Sciatic nerve (tissue), 2 donors: Measurements from ENCODE around the gene SERINC1. TPM values are rescaled to one million over a fixed set of nuclear protein-coding genes. Genes with fewer than 3 reads are reported as not detected.

ENCODE experiments used
- ATAC-seq: fragments of 200-7000 bp; cut with Tn5 transposase; one replicate; pipeline ENCODE4 v1.9.1; 2020; ENCODE audit warnings: mild to moderate bottlenecking, moderate library complexity
- DNase-seq: peaks from one replicate; pipeline ENCODE4 v3.0.0-alpha.2; 2020; ENCODE audit warnings: low spot score
- intact Hi-C: fragments of 100-400 bp; cut with DNase I; formaldehyde crosslinking; loops from one replicate; pipeline ENCODE4 v1.14.2; 2022
- total RNA-seq: library from RNA; stranded (reverse); fragmentation: NEBNext Ultra II Directional; extraction: Animal tissue kit (Norgen Biotek cat#: 25700); gene quantifications from one replicate; pipeline ENCODE4 v1.2.1, GENCODE V29; 2021
- donor health status: DM: no; HTN: no; CAD: no.
- donor health status: DM: no; HTN: no; CAD: no.

SERINC1 gene
- total RNA-seq, 1 donor from 2014 or later: 346 TPM

DNA sequence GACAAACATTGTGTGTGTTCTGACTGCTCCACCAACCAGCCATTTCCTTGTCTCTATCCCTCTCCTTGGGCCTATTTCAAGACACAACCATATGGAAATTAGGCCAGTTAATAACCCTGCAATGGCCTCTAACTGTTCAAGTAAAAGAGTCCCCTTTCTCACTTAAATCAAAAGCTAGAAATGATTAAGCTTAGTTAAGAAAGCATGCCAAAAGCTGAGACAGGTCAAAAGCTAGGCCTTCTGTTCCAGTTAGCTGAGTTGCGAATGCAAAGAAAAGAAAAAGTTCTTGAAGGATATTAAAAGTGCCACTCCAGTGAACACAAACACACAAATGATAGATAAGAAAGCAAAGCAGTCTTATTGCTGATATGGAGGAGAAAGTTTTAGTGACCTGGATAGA lies 22.5 kb downstream of the SERINC1 start:
- ATAC-seq (no peak), DNase-seq (no peak)
- intact Hi-C loops: no loop called here

DNA sequence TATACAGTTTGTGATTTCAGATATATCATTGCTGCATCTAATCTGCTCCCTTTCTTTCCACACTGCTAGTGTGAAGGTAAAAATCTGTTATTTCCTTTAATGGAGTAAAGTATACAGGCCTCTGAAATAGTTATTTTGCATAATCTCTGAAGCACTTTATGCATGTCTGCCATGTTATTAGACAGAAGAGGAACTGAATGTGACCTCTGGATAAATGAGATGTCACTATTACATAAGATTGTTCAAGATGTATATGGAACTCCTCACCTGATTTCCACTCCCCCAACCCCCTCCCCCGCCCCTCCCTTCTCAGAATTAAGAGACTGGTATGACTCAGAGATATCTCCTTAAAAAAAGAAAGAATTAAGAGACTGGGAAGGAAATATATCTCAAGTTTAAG lies 26.3 kb downstream of the SERINC1 start:
- intact Hi-C loops: no loop called here
- ATAC-seq: no peak

DNA sequence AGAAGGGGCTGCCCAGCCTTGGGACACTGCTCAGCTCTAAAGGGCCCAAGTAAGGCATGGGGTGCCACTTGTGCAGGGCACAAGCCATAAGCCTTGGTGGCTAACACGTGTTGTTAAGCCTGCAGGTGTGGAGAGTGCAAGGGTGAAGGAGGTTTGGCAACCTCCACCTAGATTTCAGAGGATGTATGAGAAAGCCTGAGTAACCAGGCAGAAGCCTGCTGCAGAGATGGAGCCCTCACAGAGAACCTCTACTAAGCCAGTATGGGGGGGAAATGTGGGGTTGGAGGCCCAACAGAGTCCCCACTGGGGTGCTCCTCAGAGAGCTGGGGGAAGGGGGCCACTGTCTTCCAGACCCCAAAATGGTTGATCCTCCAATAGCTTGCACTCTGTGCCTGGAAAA lies 32.6 kb downstream of the SERINC1 start:
- DNase-seq (no peak), ATAC-seq (no peak)
- intact Hi-C loops: no loop called here

More for the DNA sequence above, 26.3 kb downstream of the SERINC1 start:
- no peak for DNase-seq

DNA sequence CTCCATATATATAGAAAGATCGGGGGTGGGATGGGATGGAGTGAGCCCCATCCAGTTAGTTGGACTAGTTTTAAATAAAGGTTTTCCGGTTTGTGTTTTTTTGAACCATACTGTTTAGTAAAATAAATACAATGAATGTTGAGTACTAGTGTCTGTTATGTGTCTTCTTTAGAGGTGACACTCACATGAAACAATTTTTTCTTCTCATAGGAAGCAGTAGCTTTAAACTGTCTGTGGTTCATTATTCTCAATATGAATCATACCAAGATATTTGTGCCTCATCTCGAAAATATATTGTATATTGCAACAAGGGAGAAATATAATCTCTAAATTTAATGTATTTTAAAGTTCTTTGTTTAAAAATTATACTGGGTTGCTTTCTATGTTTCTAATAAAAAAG lies 38.8 kb downstream of the SERINC1 start:
- ATAC-seq (no peak), DNase-seq (no peak)
- intact Hi-C loops: loop anchor here (5.0 kb wide), 1 partner anchor 349 kb away; no protein-coding TSS in a partner anchor

DNA sequence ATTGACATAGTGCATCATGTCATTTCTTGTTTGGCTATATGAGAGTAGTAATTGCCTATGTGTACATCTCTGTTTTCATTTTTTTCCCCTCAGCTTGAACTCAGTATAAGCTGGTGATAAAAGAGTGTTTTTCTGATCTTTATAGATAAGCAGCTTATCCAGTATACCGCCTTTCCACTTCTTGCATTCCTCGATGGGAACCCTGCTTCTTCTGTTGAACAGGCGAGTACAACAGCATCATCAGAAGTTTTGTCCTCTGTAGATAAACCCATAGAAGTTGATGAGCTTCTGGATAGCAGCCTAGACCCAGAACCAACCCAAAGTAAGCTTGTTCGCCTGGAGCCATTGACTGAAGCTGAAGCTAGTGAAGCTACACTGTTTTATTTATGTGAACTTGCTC lies 39.8 kb downstream of the SERINC1 start:
- ATAC-seq (no peak), DNase-seq (no peak)
- intact Hi-C loops: loop anchor here (5.0 kb wide), 1 partner anchor 351 kb away; no protein-coding TSS in a partner anchor

DNA sequence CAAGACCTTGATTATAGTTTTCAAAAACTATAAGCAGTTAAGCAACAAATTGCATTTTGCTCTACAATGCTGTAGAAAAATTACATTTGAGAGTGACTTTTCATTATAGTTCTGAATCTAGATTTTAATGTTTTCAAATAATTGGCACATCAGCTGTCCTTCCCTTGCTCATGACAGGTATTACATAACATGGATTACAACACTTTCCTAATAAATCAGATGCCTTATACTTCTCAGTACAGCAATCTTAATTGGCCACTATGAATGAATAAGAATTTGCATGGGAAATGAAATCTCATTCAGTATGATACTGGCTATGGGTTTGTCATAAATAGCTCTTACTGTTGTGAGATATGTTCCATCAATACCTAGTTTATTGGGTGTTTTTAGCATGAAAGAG lies 42.3 kb downstream of the SERINC1 start:
- intact Hi-C loops: no loop called here
- ATAC-seq: no peak
- no peak for DNase-seq

DNA sequence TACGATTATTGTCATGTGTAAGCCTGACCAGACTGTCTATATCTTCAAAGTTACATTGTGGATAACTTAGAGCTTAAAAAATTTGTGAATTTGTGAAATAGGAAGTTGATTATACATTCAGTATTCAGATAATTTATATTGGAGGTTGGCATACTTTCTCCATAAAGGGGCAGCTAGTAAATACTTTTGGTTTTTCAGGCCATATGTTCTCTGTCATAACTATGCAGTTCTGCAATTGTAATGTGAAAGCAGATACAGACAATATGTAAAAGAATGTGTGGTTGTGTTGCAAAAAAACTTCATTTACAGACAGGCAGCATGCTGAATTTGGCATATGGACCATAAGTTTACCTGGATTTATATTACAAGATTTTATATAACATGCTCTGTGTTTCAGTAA lies 42.8 kb downstream of the SERINC1 start:
- ATAC-seq: no peak
- no peak for DNase-seq

DNA sequence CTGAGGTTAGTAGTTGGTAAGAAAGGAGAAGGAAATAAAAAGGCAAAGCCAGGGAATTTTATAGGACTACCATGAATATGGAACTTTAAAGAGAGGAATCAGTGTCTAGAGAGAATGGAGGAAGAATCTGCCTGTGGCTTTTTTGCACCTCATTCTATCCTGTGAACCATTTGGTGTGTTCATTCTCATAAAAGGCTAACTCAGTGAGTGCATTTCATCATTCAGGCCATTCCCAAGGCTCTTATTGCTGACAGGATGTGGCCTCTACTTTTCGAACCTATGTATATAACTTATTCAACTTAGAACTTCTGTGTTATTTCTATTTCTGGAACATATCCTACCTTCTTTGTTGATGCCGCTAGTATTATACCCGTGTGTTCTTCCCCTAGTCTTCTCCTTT lies 45.0 kb downstream of the SERINC1 start:
- DNase-seq: no peak
- intact Hi-C loops: no loop called here
- ATAC-seq: no peak

More for the DNA sequence above, 42.8 kb downstream of the SERINC1 start:
- intact Hi-C loops: no loop called here

DNA sequence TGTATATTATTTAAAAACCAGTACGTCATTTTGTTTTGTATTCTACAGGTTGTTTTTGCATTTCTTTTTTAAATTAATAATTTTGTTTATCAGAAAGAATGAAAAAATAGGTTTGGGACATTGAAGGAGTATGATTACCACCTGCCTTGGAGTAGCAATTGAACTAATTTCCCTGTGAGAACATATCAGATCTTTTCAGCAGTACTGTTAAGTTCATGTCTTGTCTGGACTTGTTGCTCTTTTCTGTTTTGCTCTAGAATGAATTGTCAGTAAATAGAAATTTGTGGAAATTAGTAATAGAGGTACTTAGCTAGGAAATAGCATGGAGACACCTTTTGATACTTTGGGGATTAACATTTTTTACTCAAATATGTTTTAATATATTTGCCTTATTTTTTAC lies 47.9 kb downstream of the SERINC1 start:
- DNase-seq: no peak
- intact Hi-C loops: no loop called here
- ATAC-seq: no peak

DNA sequence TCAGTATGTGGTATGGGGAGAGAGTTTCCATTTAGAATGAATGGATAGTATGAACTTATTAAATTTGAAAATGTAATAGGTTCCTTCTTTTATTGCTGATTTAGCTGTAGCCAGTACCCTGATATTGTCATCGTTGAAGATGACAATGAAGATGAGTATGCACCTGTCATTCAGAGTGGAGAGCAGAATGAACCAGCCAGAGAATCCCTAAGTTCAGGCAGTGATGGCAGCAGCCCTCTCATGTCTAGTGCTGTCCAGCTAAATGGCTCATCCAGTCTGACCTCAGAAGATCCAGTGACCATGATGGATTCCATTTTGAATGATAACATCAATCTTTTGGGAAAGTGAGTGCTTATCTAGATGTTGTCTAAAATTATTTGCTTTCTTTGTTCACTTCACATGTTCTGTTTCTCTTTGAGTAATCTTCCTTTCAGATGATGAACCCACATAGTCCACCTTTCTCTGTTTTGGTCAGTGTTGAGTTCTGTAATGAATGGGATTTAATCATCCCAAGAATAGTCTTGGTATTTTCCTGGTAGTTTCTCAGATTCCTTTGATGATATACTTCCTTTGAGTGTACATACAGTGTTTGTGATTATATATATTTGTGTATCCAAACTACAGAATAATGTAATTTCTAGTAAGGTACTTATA lies 48.9 kb downstream of the SERINC1 start:
- DNase-seq (no peak), ATAC-seq (no peak)
- intact Hi-C loops: no loop called here

DNA sequence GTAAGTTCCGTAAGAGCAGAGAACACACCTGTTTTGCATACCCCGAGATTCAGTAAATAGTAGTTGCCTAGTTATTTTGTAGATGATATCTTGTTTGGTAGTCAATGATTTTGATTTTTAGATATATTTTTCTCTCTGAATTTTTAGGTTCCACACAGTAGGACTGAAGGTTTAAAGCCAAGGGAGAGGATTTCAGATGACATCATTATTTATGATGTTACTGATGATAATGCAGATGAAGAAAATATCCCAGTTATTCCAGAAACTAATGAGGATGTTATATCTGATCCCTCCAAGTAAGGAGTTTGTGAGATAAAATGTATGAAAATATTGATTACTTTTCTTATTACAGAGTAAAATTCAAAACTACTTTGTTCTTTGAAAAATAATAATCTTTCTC lies 49.6 kb downstream of the SERINC1 start:
- no peak for ATAC-seq
- intact Hi-C loops: no loop called here

DNA sequence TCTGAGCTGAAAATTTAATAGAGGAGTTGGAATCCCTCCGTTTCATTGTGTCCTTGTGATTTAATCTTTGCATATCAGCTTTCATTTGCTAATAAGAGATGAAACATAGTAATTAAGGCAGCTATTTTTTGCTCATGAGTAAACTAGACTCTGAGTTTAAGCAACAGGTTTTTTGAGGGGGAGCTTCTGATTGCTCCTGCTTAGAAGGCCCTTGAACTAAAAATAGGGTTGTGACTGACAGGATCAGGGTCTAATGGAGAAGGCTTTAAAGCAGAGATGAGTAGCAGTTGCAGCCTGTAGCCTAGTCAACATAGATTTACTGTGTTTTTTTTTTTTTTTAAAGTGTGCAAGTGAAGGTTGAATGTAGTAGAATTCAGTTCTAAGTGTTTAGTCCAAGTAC lies 54.8 kb downstream of the SERINC1 start:
- ATAC-seq: no peak
- no peak for DNase-seq
- intact Hi-C loops: no loop called here

More for the DNA sequence above, 49.6 kb downstream of the SERINC1 start:
- DNase-seq: no peak

DNA sequence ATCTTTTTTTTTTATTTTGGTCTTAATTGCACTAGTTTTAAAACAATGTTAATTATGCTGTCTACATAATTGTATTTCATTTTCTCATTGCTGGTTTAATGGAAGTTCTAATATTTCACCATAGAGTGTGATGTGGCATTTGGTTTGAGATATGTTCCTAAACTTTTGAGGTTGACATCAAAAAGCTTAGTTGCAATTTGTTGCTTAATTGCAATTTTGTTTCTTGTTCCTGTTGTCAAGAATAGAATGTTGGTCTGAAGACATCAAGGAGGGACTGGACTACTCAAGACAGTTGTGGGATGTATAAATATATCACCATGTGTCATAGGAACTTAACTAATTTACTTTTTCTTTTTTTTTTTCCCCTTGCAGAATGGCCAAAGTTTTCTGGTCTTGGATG lies 59.6 kb downstream of the SERINC1 start:
- DNase-seq (no peak), ATAC-seq (no peak)
- intact Hi-C loops: no loop called here

DNA sequence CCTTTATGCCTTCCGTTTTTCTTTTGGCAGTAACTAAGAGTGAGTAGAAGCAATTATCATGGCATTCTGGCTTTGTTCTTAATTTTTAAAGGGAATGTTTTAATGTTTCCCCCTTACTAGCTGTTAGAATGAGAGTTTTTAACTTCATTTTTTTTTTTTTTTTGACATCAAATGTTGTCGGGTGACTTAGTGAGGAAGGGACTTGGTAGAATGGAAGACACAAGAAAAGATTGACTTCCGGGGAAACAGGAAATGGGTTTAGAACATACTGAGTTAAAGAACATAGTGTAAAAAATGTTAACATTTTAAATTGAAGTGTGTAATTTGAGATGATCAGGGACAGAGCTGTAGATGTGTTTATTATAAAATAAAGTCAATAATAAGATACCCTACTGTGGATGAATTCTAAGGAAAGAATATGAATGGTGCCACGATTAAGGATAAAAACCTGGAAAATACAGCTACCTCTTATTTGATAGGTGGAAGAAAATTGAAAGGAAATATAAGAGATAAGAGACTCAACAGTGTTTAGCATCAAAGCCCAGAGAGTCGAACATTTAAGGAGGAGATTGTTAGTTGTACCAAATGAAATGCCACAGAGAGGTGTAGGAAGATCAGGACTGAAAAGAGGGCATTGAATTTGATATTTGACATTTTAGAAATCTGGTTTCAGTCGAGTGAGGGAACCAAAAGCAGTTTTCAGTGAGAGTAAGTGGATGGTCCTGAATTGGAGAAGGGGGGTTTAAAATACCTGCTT lies 62.7 kb downstream of the SERINC1 start:
- no peak for DNase-seq
- no peak for ATAC-seq
- intact Hi-C loops: no loop called here

DNA sequence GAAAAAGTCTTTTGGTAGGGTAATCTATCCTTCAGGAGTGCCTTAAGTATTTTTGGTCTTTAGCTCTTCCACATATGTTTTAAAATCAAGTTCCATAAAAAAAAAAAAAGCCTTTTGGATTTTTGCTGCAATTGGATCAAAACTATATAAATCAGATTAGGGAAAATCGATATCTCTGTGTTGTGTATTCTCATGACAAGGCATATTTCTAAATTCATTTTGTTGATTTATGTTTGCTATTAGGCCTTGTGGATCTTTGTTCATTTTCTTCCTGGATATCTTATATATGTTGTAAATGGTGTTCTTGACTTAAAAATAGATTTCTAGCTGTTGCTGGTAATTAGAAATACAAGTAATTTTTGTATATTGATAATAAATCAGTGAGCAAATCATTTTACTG lies 63.4 kb downstream of the SERINC1 start:
- DNase-seq (no peak), ATAC-seq (no peak)
- intact Hi-C loops: no loop called here

DNA sequence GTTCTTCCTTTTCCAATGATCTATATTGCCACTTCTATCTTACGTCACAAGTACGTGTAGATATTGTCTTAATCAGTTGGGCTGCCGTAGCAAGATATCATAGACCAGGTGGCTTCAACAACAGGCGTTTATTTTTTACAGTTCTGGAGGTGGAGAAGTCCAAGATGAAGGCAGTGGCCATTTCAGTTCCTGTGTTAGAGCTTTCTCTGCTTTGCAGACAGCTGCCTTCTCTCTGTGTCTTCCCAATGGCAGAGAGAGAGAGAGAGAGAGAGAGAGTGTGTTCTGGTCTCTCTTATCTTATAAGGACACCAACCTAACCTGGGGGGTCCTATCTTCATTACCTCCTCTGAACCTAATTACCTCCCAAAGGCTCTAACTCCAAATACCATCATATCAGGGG lies 63.9 kb downstream of the SERINC1 start:
- ATAC-seq (no peak), DNase-seq (no peak)
- intact Hi-C loops: no loop called here

DNA sequence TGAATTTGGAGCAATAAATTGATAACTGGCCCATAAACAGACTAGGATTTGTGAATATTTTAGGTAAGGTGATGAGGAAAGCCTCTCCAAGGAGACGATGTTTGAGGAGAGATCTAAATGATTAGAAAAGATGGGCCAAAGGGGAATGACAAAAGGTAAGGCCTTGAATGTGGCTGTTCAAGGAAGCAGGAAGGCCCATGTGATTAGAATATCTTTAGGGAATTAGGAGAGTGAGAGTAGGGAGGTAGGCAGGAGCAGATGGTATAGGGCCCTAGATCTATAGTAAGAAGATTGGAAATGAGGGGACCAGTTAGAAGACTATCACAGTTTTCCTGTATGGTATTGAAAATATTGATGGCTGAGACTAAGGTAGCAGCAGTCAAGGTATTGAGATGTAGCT lies 65.4 kb downstream of the SERINC1 start:
- ATAC-seq: no peak
- intact Hi-C loops: no loop called here
- DNase-seq: no peak

DNA sequence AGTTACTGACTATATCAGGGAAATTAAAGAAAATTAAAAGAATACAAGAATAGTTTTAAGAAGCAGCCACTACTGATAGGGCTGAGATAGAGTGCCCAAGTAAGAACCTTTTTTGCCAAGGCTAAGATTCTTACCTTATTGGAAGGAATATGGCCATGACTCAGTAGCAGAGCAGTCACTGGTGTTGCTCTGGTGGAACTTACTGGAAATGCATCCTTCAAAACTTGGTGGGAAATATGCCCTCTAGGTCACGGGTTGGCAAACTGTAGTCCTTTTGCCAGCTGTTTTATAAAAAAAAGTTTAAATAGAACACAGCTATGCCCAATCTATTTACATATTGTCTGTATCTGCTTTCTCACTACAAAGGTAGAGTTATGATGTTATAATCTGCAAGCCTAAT lies 66.2 kb downstream of the SERINC1 start:
- intact Hi-C loops: no loop called here
- ATAC-seq (no peak), DNase-seq (no peak)

DNA sequence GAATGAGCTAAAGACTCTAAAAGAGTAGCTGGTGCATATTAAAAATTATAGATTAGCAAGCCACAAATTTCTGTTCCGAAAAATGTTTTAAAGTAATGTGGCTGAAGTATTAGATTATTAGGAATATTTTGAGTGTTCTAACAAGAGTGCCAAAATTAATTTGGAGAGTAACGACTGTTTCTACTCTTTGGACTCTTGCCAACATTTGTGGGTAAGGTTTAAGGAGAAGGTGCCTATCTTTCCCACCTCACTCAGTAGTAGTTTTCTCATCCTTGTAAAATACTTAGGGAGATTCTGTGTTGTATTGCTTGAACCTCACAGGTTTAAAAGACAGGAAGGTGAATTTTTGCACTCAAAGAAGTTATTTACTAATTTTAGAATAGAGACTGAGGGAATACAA lies 67.2 kb downstream of the SERINC1 start:
- intact Hi-C loops: no loop called here
- ATAC-seq (no peak), DNase-seq (no peak)

DNA sequence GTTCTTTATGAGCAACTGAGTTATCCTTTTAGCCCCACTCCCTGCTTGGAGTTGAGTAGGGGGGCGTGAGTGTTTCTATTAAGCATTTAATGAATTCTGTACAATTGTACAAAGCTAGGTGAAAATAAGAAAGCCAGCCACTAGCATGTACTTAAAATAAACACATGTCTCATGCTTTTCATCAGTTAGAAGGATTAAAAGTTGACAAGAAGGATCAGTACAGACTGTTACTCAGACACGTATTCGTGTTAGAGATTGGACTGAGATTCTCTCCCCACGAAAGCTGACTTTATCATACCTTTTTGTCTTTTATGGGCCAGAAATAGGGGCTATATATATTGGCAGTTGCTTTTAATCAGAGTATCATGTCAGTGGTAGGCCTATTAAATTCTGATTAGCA lies 70.5 kb downstream of the SERINC1 start:
- DNase-seq (no peak), ATAC-seq (no peak)
- intact Hi-C loops: no loop called here
